Measurements from ENCODE around the gene CFAP61.

GRCh38 chr20:20143165-20143564 is 90.8 kb downstream of the CFAP61 start:
- TF ChIP-seq CTCF (IDR thresholded peaks at IDR 0.05; ENCODE audit: low read depth, low read length) (no peak), EZH2phosphoT487 (IDR thresholded peaks at IDR 0.05; ENCODE audit: low read depth) (no peak)

Data from OCI-LY3 (cell line).